Measurements from ENCODE around the gene BRIP1.

- no peak for TF ChIP-seq EZH2phosphoT487 (IDR thresholded peaks at IDR 0.05; ENCODE audit: unreplicated experiment)
- no peak for TF ChIP-seq POLR2AphosphoS5 (IDR thresholded peaks at IDR 0.05; ENCODE audit: low read depth)
- TF ChIP-seq EZH2 (IDR thresholded peaks at IDR 0.05; ENCODE audit: low read depth, unreplicated experiment), result no peak
- no peak for TF ChIP-seq CTCF (conservative IDR thresholded peaks at IDR 0.05; ENCODE audit: low read depth in 2 of 2)
- TF ChIP-seq CREB1 (CRISPR knock-in tag; IDR thresholded peaks at IDR 0.05; ENCODE audit: low read depth), result no peak
- TF ChIP-seq REST (IDR thresholded peaks at IDR 0.05; ENCODE audit: unreplicated experiment), result no peak
- no peak for TF ChIP-seq JUNB (IDR thresholded peaks at IDR 0.05; ENCODE audit: unreplicated experiment)
Measured at GRCh38 chr17:61634011-61634539, 229.3 kb downstream of the BRIP1 start.

Measured in GM23338 (cell line).